ENCODE measurements around the gene GNB4. TPM values are rescaled to one million over a fixed set of nuclear protein-coding genes. Genes with fewer than 3 reads are reported as not detected.

GNB4 gene
- total RNA-seq, 1 donor from 2014 or later = 52.1 TPM

- H3K4me3 ChIP-seq (ENCODE audit: low read depth, low read length) = no peak overlapping the region
- no peak for DNase-seq (ENCODE audit: low read depth)
- TF ChIP-seq CTCF (conservative IDR thresholded peaks at IDR 0.05; ENCODE audit: low read depth, low read length) = no peak
Measured at GRCh38 chr3:179425075-179425474, 26.2 kb downstream of the GNB4 start.

DNA sequence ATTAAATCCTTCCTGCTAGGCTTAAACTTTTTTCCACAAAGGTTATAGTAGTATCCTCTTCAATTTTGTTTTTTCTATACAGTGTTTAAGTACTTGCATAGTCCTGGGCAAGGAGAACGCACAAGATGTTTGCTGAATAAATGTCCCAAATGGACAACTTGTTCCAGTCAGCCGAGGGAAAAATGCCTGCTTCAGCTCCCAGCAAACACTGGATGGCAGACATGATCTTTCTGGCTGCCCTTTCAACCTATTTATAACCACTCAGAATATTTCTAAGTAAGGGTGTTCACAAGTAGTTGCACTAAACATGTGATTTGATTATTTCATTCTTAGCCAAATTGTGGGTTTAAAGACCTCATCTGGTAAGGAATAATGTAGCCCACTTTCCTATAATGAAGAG is 29.8 kb downstream of the GNB4 start:
- no peak overlapping the region for H3K4me3 ChIP-seq (ENCODE audit: low read depth, low read length)
- no peak for DNase-seq (ENCODE audit: low read depth)
- TF ChIP-seq CTCF (conservative IDR thresholded peaks at IDR 0.05; ENCODE audit: low read depth, low read length) = peak; percentile 59

DNA sequence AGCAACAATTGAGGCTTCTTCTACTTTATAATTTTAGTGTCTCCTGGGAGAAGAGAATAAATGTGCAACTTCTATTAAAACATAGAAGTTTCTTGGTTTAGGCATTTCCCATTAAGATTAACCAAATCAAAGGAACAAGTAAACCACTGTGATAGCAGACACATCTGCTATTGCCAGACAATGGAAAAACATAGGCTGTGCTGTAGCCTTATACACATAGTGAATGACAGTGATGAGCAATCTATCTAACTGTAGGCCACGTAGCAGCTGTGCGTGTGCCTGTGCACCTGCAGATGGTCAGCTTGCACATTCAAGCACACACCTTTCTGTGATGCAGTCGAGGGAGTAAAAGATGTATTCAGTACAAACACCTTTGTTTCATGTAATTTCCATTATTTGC is 32.7 kb downstream of the GNB4 start:
- no peak for TF ChIP-seq CTCF (conservative IDR thresholded peaks at IDR 0.05; ENCODE audit: low read depth, low read length)
- H3K4me3 ChIP-seq (ENCODE audit: low read depth, low read length) = no peak overlapping the region
- no peak for DNase-seq (ENCODE audit: low read depth)

- no peak for TF ChIP-seq CTCF (conservative IDR thresholded peaks at IDR 0.05; ENCODE audit: low read depth, low read length)
- DNase-seq (ENCODE audit: low read depth) = no peak
- H3K4me3 ChIP-seq (ENCODE audit: low read depth, low read length) = no peak overlapping the region
Measured at GRCh38 chr3:179416681-179417080, 34.6 kb downstream of the GNB4 start.

GRCh38 chr3:179415377-179415776 is 35.9 kb downstream of the GNB4 start:
- no peak for TF ChIP-seq CTCF (conservative IDR thresholded peaks at IDR 0.05; ENCODE audit: low read depth, low read length)
- no peak overlapping the region for H3K4me3 ChIP-seq (ENCODE audit: low read depth, low read length)
- no peak for DNase-seq (ENCODE audit: low read depth)

DNA sequence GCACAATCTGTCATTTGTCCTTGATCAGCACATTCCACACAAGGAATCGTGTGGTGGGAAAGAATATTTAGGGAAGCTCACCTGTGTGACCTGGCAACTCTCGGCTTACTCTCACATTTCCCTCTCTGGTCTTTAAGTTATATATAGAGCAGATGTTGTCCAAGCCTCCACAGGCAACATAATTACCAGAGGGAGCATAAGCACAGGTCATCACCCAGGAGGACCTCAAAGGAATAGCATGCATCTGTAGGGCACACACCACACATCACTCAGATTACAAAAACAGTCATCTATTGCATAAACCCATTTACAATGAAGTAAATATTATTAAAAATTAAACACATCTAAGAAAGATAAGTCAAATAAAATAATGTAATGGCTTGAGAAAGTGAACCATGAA is 36.5 kb downstream of the GNB4 start:
- TF ChIP-seq CTCF (conservative IDR thresholded peaks at IDR 0.05; ENCODE audit: low read depth, low read length) = no peak
- no peak for DNase-seq (ENCODE audit: low read depth)
- H3K4me3 ChIP-seq (ENCODE audit: low read depth, low read length) = no peak overlapping the region

- DNase-seq (ENCODE audit: low read depth) = no peak
- TF ChIP-seq CTCF (conservative IDR thresholded peaks at IDR 0.05; ENCODE audit: low read depth, low read length) = no peak
- H3K4me3 ChIP-seq (ENCODE audit: low read depth, low read length) = no peak overlapping the region
Measured at GRCh38 chr3:179410999-179411398, 40.3 kb downstream of the GNB4 start.
